Stimulated activated effector memory CD8-positive, alpha-beta T cell treated with anti-CD3 and anti-CD28 coated beads, Interleukin-12 subunit alpha, Interleukin-12 subunit beta, amount 100 ng/mL, for 72 hours (primary cell): ENCODE measurements around the gene ANO3.
"Not testable (repeated sequence)": the region's sequence is repeated elsewhere in the genome, so short reads cannot be mapped to it uniquely, and the experiment has no call there.

Experiments
- ATAC-seq: fragments of 150-1000 bp; cut with Tn5 transposase; 2 replicates; pipeline ENCODE4 v1.10.0; 2021
- DNase-seq, 2 donors: peaks; one replicate each; pipeline ENCODE4 v3.0.0; 2021 to 2022; ENCODE audit warnings: low spot score in 2 of 2
- H3K27ac Mint-ChIP-seq: one replicate; pipeline ENCODE4 v1.8.0; 2022; ENCODE audit warnings: mild to moderate bottlenecking, mixed read lengths
- H3K36me3 Mint-ChIP-seq: one replicate; pipeline ENCODE4 v1.8.0; 2022; ENCODE audit warnings: mild to moderate bottlenecking, mixed read lengths
- H3K4me1 Mint-ChIP-seq: one replicate; pipeline ENCODE4 v1.8.0; 2022; ENCODE audit warnings: mixed read lengths
- H3K4me3 Mint-ChIP-seq: one replicate; pipeline ENCODE4 v1.8.0; 2022; ENCODE audit warnings: mild to moderate bottlenecking, mixed read lengths
- H3K9me3 Mint-ChIP-seq: one replicate; pipeline ENCODE4 v1.8.0; 2022; ENCODE audit warnings: mixed read lengths

The ANO3 gene

DNA sequence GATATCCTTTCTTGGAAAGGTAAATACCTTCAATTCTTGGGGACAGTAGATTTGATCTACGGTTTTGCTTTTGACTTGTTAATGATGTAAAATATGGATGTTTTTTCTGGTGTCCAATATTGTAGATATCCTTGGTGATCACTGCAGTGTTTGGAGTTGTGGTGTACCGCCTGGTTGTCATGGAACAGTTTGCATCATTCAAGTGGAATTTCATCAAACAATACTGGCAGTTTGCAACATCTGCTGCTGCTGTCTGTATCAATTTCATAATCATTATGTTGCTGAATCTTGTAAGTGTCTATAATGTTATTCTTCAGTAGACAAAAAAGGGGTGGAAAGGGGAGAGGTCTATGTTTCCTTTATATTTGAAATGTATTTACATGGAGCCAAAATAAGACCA is 267.5 kb downstream of the ANO3 start:
- DNase-seq (no peak), ATAC-seq (no peak)
- peaks cover 22% of the 10 kb centered on the region for H3K9me3 Mint-ChIP-seq
- H3K4me1 Mint-ChIP-seq, result no peaks in the 10 kb centered on the region
- H3K27ac Mint-ChIP-seq, result no peak overlapping the region
- no peak overlapping the region for H3K4me3 Mint-ChIP-seq
- no peaks in the 10 kb centered on the region for H3K36me3 Mint-ChIP-seq

DNA sequence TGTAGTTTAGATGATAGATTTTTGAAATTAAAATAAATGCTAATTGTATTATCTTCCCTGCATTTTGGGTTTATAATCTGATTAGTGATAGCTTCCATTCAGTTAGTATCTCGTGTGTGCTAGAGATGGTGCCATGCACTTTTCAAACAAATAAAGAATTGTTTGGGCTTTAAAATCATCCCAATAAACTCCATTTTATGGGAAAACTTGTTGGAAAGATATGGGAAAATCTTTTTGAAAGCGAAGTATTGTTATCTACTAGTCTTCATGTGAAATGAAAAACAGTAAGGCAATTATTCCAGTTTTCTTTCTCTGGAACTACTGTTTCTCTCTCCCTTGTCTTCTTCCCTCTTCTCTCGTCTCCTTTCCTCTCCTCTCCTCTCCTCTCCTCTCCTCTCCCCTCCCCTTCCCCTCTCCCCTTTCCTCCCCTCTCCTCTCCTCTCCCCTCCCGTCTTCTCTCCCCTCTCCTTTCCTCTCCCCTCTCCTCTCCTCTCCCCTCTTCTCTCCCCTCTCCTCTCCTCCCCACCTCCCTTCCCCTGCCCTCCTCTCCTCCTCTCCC is 268.0 kb downstream of the ANO3 start:
- no peak overlapping the region for H3K27ac Mint-ChIP-seq
- DNase-seq (no peak), ATAC-seq (no peak)
- H3K9me3 Mint-ChIP-seq, result peaks cover 22% of the 10 kb centered on the region
- H3K36me3 Mint-ChIP-seq, result no peaks in the 10 kb centered on the region
- H3K4me1 Mint-ChIP-seq, result no peaks in the 10 kb centered on the region
- no peak overlapping the region for H3K4me3 Mint-ChIP-seq

DNA sequence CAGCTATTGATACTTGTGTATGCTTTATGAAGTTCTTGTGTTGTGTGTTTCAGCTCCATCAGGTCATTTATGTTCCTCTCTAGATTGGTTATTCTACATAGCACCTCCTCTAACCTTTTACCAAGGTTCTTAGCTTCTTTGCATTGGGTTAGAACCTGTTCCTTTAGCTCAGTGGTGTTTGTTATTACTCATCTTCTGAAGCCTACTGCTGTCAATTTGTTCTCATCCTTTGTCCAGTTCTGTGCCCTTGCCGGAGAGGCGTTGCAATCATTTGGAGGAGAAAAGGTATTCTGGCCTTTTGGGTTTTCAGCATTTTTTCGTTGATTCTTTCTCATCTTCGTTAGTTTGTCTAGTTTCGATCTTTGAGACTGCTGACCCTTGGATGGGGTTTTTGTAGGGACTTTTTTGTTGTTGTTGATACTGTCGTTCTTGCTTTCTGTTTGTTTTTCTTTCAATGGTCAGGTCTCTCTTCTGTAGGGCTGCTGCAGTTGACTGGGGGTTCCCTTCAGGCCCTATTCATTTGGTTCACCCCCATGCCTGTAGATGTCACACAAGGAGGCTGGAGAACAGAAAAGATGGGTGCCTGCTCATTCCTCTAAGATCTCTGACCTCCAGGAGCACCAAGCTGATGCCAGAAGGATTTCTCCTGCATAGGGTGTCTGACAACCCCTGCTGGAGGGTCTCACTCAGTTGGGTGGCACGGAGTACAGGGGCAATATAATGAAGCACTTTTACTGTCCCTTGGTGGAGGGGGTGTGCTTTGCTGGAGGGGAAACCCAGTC is 276.0 kb downstream of the ANO3 start:
- Mint-ChIP-seq H3K9me3 (peaks cover 37% of the 10 kb centered on the region), H3K4me3 (no peak overlapping the region), H3K4me1 (no peaks in the 10 kb centered on the region), H3K27ac (no peak overlapping the region), H3K36me3 (no peaks in the 10 kb centered on the region)
- no peak for DNase-seq
- no peak for ATAC-seq

DNA sequence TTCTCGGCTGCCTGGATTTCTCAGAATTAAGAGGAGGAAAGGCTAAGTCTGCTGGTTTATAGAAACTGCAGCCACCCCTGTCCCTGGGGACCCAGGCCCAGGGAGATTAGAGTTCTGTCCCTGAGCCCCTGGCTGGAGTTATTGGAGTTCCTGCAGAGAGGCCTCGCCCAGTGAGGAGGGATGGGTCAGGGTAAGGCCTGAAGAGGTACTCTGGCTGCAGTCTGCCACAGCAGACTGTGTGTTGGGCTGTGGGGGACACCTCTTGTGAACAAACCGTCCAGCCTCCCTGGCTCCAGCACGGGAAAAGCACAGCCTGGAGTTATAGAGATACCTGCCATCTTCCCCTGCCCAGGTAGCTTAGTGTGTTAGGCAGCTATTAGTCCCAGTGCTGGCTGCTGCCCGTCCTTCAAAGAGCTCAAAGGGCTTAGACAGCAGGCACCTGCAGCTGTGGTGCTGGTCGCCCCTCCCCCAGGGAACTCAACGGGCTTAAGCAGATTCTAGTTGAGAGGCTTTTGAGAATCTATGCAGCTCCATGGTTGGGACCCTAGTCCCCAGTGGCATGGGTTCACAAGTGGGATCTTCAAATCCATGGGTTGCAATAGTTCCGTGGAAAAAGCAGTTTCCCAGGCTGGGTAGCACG is 276.7 kb downstream of the ANO3 start:
- DNase-seq, result no peak
- H3K4me3 Mint-ChIP-seq, result no peak overlapping the region
- no peak for ATAC-seq
- peaks cover 44% of the 10 kb centered on the region for H3K9me3 Mint-ChIP-seq
- no peak overlapping the region for H3K27ac Mint-ChIP-seq
- H3K4me1 Mint-ChIP-seq, result no peaks in the 10 kb centered on the region
- no peaks in the 10 kb centered on the region for H3K36me3 Mint-ChIP-seq

DNA sequence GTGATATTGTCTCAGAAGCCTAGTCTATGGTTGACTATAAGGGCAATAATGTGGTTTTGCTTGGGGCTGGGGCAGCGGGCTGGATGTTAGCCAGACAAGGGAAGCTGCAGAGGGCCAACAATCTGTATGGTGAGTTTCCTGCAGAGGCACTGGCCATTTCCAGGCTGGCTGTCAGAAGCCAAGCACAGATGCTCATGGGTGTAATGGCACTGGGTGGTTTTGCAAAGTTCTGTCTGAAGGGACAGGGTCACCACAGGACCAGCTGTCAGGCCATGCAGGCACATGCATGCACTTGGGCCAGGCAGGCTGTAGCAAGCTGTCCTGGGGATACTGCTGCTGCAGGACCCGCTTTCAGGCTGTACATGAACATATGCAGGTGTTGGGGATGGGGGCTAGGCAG is 281.8 kb downstream of the ANO3 start:
- Mint-ChIP-seq H3K27ac (no peak overlapping the region), H3K36me3 (no peaks in the 10 kb centered on the region), H3K9me3 (peaks cover 25% of the 10 kb centered on the region), H3K4me1 (no peaks in the 10 kb centered on the region), H3K4me3 (no peak overlapping the region)
- ATAC-seq (no peak), DNase-seq (no peak)

DNA sequence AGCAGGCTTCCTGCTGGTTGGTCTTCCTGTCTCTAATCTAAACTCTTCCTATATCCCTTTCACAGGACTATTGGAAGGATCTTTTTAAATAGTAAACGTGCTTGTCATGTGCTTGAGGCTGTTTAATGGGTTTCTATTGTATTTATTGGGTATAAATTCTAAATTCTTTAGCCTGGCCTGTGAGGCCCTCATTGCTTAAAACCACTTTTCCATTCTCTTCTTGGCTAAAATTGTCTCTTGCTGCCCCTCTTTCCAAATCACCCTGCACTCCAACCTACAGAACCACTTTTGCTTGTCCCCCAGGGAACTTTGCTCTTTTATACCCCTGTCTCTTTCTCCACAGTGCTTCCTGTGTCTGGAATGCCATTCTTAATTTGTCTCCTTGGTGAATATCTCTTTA is 286.5 kb downstream of the ANO3 start:
- no peak overlapping the region for H3K27ac Mint-ChIP-seq
- peaks cover 14% of the 10 kb centered on the region for H3K9me3 Mint-ChIP-seq
- no peaks in the 10 kb centered on the region for H3K4me1 Mint-ChIP-seq
- DNase-seq, result no peak
- H3K4me3 Mint-ChIP-seq, result no peak overlapping the region
- no peak for ATAC-seq
- no peaks in the 10 kb centered on the region for H3K36me3 Mint-ChIP-seq

DNA sequence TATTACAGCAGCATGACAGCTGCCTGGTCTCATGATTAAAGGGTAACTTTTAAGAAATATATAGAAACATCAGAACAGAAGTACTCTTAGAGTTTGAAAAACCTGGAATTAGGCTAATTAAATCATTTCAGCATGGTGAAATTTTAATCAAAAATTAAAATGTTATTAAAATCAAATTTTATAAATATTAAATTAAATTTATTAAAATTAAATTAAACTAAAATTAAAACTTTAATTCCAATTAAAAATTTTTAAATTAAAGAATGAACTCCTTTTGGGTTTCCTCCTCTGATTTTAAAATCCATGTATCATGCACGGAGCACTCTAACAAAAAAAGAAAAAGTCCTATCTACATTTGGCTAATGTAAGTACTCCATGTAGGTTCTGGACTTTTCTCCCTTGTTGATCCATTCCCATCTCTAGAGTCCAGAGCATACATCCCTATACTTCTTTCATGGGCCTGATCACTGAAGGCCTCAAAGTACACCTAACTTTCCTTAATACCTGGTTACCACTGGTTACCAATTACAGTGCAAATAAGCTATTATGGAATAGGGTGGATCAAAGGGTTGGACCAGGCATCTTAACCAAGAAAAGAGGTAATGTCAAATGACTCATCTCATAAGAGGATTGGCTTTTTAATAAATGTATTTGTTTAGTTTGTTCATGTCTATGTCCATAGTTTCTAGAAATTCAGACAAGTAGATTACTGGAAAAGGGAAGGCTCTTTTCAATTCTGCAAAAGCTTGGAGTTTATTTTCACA is 288.5 kb downstream of the ANO3 start:
- peaks cover 15% of the 10 kb centered on the region for H3K9me3 Mint-ChIP-seq
- no peaks in the 10 kb centered on the region for H3K36me3 Mint-ChIP-seq
- no peak for DNase-seq
- no peaks in the 10 kb centered on the region for H3K4me1 Mint-ChIP-seq
- H3K27ac Mint-ChIP-seq, result no peak overlapping the region
- H3K4me3 Mint-ChIP-seq, result no peak overlapping the region
- no peak for ATAC-seq

DNA sequence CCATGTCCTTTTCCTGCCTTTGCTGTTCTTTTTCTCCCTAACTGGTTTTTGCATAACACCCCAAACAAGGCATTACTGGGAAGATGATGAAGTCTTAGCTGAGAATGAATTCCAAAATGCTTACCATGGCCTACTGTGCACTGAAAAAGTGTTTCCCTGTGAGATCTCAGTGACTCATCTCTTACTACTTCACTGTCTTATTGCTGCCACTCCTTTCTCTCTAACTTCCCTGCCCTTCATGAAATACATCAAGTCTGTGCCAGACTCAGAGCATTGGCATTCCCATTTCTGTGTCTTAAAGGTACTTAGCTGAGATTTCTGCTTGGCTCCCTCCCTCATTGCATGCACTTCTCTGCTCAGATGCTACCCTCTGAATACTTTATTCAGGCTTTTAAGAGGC is 289.2 kb downstream of the ANO3 start:
- no peak overlapping the region for H3K4me3 Mint-ChIP-seq

DNA sequence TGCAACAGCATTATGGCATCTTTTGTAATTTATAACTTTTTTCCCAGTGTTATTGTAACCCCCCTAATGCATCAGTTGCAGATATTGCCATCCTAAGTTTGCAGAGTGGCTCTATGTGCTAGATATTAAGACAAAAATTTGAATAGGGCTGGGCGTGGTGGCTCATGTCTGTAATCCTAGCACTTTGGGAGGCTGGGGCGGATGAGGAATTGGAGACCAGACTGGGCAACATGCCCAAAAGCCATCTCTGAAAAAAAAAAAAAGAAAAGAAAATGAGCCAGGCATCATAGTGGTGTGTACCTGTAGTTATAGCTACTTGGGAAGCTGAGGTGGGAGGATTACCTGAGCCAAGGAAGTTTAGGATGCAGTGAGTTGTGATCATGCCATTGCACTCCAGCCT is 290.3 kb downstream of the ANO3 start:
- no peak for DNase-seq
- no peak for ATAC-seq
- Mint-ChIP-seq H3K4me1 (no peaks in the 10 kb centered on the region), H3K4me3 (no peak overlapping the region), H3K27ac (no peak overlapping the region), H3K36me3 (no peaks in the 10 kb centered on the region), H3K9me3 (peaks cover 25% of the 10 kb centered on the region)

More for the DNA sequence above, 289.2 kb downstream of the ANO3 start:
- Mint-ChIP-seq H3K36me3 (no peaks in the 10 kb centered on the region), H3K27ac (no peak overlapping the region), H3K4me1 (no peaks in the 10 kb centered on the region), H3K9me3 (peaks cover 18% of the 10 kb centered on the region)
- ATAC-seq (no peak), DNase-seq (no peak)

DNA sequence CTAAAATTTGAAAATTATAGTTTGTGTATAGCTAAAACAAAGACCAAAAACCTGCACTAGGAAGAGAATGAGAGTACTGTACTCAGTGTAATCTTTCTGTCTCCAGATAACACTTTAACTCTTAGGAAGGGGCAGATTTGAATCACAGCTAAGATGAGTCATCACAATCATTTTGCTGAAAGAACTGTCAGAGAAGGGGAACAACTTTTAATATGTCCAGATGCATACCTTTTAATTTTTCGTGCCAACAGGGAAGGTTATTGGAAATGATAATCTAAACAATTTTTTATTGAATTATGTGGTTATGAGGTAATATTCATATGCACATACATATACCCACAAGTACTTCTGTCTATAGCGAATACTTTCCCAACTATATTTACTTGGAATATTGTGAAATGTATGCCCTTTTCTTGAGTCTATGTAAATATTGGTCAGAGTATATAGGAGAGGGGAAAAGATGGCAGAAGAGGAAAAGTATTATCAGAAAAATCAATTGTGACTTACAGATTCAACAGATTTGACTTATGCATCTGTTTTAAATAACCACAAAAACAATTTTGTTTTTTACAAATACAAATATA is 291.2 kb downstream of the ANO3 start:
- Mint-ChIP-seq H3K4me3 (no peak overlapping the region), H3K36me3 (no peaks in the 10 kb centered on the region), H3K27ac (no peak overlapping the region), H3K9me3 (peaks cover 26% of the 10 kb centered on the region), H3K4me1 (no peaks in the 10 kb centered on the region)
- DNase-seq (no peak), ATAC-seq (no peak)

DNA sequence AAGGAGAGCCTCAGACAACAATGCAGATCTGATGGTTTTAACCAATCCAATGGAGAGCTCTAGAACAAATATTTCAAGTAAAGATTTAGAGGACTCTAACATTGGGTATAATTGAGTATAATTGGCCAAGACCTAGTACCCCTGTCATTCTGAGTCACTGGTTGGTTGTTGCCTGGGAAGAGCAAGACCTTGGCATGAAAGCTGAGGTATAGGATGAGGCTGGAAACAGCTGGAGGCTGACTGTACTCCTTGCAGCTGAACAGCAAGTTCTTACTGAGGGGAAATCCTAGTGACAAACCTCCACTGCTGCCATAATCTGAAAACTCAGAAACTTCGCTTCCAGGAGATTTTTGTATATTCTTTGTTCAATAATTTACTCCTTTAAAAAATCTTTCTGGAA is 294.4 kb downstream of the ANO3 start:
- H3K36me3 Mint-ChIP-seq, result no peaks in the 10 kb centered on the region
- no peak overlapping the region for H3K27ac Mint-ChIP-seq
- ATAC-seq, result no peak

DNA sequence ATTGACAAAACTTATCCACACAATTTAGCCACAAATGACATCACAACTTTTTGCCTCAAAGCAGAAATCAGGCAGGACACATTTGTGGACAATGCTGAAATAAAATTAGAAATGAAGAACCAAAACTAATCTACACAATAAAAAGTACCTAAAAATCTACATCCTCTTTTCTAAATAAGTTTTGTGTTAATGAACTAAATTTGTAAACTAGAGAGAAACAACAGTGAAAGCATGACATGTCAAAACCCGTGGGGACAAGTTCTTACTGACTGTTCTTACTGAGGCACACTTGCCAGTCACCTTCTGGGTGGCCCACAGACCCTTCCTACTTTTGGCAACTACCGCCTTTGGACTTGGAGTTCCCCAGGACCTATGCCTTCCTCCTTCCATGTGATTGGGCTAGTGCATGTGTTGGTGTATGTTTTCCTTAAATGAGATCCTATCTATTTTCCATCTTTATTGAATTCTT is 300.8 kb downstream of the ANO3 start:
- DNase-seq, result no peak
- Mint-ChIP-seq H3K4me1 (no peaks in the 10 kb centered on the region), H3K9me3 (peaks cover 13% of the 10 kb centered on the region), H3K27ac (no peak overlapping the region), H3K36me3 (no peaks in the 10 kb centered on the region), H3K4me3 (no peak overlapping the region)
- ATAC-seq, result no peak

More for the DNA sequence above, 294.4 kb downstream of the ANO3 start:
- DNase-seq, result no peak
- H3K4me1 Mint-ChIP-seq, result no peaks in the 10 kb centered on the region
- peaks cover 21% of the 10 kb centered on the region for H3K9me3 Mint-ChIP-seq
- H3K4me3 Mint-ChIP-seq, result no peak overlapping the region

DNA sequence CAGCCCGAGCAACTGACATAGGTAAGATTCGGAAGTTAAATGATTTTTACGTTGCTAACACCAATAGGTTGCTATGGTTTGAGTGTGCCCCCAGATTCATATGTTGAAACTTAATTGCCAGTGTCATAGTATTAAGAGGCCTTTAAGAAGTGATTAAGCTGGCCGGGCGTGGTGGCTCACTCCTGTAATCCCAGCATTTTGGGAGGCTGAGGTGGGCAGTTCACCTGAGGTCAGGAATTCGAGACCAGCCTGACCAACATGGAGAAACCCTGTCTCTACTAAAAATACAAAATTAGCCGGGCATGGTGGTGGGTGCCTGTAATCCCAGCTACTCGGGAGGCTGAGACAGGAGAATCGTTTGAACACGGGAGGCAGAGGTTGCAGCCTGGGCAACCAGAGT is 311.4 kb downstream of the ANO3 start:
- H3K36me3 Mint-ChIP-seq, ATAC-seq, DNase-seq, H3K4me3 Mint-ChIP-seq, H3K27ac Mint-ChIP-seq, H3K9me3 Mint-ChIP-seq, H3K4me1 Mint-ChIP-seq: not testable (repeated sequence)

DNA sequence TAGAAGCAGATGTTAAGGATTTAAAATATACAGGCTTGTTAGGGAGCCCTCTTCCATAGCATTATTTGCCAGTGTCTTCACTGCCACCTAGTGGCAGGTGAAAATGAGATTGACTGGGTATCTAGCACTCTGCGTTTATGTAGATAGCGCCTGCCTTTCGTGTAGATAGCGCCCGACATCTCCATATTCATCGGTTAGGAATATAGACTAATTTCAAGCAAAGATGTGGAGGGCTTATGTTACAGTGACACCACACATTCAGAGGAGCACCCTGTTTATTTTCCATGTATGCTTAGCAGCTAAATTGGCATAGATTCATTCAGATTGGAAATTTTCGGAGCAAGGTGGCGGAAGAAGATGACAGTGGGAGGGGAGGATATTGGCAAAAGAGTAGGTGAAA is 318.0 kb downstream of the ANO3 start:
- ATAC-seq (no peak), DNase-seq (peak in 1 of 2 donors; percentile 48)
- no peak overlapping the region for H3K4me3 Mint-ChIP-seq
- peaks cover 3% of the 10 kb centered on the region for H3K9me3 Mint-ChIP-seq
- no peak overlapping the region for H3K27ac Mint-ChIP-seq
- H3K4me1 Mint-ChIP-seq, result no peaks in the 10 kb centered on the region
- no peaks in the 10 kb centered on the region for H3K36me3 Mint-ChIP-seq

DNA sequence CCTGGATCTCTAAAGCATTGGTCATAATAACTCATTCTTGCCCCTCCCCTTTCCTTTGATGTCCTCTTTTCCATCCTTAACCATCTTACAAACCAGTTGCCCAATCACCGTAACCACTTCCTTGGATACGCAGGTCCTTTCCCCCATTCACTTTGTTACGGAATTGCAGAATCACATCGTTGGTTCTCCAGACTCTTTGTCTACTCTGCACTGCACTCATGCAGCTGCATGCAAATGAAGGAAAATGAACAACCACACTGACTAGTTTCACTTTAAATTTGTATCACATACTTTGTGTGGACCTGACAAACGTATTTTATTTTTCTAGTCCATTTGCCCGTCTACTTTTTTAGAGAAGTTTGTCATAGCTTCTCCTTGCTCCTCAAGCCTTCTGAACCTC is 320.0 kb downstream of the ANO3 start:
- H3K4me3 Mint-ChIP-seq, result no peak overlapping the region
- H3K9me3 Mint-ChIP-seq, result peaks cover 3% of the 10 kb centered on the region
- DNase-seq (no peak), ATAC-seq (no peak)
- no peaks in the 10 kb centered on the region for H3K4me1 Mint-ChIP-seq
- H3K27ac Mint-ChIP-seq, result no peak overlapping the region
- no peaks in the 10 kb centered on the region for H3K36me3 Mint-ChIP-seq
